ENCODE results near the gene NAA10.

DNA sequence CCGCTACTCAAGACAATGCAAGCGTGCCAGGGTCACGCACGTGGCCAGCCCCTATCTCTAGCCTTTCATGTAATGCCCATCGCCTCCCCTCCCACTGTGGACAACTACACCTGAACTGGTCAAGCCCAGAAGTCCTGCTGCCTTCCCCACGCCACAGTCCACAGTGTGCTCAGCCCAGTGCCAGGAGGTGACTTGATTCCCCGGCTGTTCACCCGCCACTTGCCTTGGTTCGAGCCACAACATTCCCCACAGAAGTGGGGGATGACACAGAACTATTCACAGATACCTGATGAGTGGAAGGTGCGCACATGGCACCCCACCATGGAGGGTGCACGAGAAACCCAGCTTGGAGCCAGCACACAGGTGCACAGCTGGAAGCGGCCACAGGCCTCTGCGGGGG lies 15.6 kb downstream of the NAA10 start:
- TF ChIP-seq EZH2 (IDR thresholded peaks at IDR 0.05; ENCODE audit: borderline replicate concordance, insufficient read depth, low read length, poor library complexity, severe bottlenecking): no peak
- TF ChIP-seq, protein P1, sequence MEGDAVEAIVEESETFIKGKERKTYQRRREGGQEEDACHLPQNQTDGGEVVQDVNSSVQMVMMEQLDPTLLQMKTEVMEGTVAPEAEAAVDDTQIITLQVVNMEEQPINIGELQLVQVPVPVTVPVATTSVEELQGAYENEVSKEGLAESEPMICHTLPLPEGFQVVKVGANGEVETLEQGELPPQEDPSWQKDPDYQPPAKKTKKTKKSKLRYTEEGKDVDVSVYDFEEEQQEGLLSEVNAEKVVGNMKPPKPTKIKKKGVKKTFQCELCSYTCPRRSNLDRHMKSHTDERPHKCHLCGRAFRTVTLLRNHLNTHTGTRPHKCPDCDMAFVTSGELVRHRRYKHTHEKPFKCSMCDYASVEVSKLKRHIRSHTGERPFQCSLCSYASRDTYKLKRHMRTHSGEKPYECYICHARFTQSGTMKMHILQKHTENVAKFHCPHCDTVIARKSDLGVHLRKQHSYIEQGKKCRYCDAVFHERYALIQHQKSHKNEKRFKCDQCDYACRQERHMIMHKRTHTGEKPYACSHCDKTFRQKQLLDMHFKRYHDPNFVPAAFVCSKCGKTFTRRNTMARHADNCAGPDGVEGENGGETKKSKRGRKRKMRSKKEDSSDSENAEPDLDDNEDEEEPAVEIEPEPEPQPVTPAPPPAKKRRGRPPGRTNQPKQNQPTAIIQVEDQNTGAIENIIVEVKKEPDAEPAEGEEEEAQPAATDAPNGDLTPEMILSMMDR (IDR thresholded peaks at IDR 0.05; ENCODE audit: poor library complexity, severe bottlenecking): no peak
- TF ChIP-seq, protein P2, sequence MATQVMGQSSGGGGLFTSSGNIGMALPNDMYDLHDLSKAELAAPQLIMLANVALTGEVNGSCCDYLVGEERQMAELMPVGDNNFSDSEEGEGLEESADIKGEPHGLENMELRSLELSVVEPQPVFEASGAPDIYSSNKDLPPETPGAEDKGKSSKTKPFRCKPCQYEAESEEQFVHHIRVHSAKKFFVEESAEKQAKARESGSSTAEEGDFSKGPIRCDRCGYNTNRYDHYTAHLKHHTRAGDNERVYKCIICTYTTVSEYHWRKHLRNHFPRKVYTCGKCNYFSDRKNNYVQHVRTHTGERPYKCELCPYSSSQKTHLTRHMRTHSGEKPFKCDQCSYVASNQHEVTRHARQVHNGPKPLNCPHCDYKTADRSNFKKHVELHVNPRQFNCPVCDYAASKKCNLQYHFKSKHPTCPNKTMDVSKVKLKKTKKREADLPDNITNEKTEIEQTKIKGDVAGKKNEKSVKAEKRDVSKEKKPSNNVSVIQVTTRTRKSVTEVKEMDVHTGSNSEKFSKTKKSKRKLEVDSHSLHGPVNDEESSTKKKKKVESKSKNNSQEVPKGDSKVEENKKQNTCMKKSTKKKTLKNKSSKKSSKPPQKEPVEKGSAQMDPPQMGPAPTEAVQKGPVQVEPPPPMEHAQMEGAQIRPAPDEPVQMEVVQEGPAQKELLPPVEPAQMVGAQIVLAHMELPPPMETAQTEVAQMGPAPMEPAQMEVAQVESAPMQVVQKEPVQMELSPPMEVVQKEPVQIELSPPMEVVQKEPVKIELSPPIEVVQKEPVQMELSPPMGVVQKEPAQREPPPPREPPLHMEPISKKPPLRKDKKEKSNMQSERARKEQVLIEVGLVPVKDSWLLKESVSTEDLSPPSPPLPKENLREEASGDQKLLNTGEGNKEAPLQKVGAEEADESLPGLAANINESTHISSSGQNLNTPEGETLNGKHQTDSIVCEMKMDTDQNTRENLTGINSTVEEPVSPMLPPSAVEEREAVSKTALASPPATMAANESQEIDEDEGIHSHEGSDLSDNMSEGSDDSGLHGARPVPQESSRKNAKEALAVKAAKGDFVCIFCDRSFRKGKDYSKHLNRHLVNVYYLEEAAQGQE (IDR thresholded peaks at IDR 0.05; ENCODE audit: borderline replicate concordance): no peak
- no peak for TF ChIP-seq POLR2AphosphoS5 (IDR thresholded peaks at IDR 0.05)
